Measurements from ENCODE around the gene CARS1.

The CARS1 gene

GRCh38 chr11:3087821-3088800 lies 30.9 kb upstream of the CARS1 start:
- no peak overlapping the region for H3K4me3 ChIP-seq (replicated peaks; ENCODE audit: low read depth, low read length)
- DNase-seq (ENCODE audit: low read depth), result no peak
- no peak for TF ChIP-seq CTCF (IDR thresholded peaks at IDR 0.05; ENCODE audit: low read length, missing control alignments)

GRCh38 chr11:3087373-3087772 lies 30.1 kb upstream of the CARS1 start:
- H3K4me3 ChIP-seq (replicated peaks; ENCODE audit: low read depth, low read length), result no peak overlapping the region
- DNase-seq (ENCODE audit: low read depth), result no peak
- no peak for TF ChIP-seq CTCF (IDR thresholded peaks at IDR 0.05; ENCODE audit: low read length, missing control alignments)

GRCh38 chr11:3086671-3087150 lies 29.5 kb upstream of the CARS1 start:
- TF ChIP-seq CTCF (IDR thresholded peaks at IDR 0.05; ENCODE audit: low read length, missing control alignments), result no peak
- H3K4me3 ChIP-seq (replicated peaks; ENCODE audit: low read depth, low read length), result no peak overlapping the region

GRCh38 chr11:3086114-3086513 lies 28.9 kb upstream of the CARS1 start:
- DNase-seq (ENCODE audit: low read depth), result no peak
- no peak overlapping the region for H3K4me3 ChIP-seq (replicated peaks; ENCODE audit: low read depth, low read length)
- TF ChIP-seq CTCF (IDR thresholded peaks at IDR 0.05; ENCODE audit: low read length, missing control alignments), result no peak

More at GRCh38 chr11:3086671-3087150, 29.5 kb upstream of the CARS1 start:
- no peak for DNase-seq (ENCODE audit: low read depth)

GRCh38 chr11:3085052-3085451 lies 27.8 kb upstream of the CARS1 start:
- TF ChIP-seq CTCF (IDR thresholded peaks at IDR 0.05; ENCODE audit: low read length, missing control alignments), result no peak
- DNase-seq (ENCODE audit: low read depth), result no peak
- no peak overlapping the region for H3K4me3 ChIP-seq (replicated peaks; ENCODE audit: low read depth, low read length)

- no peak for DNase-seq (ENCODE audit: low read depth)
- no peak for TF ChIP-seq CTCF (IDR thresholded peaks at IDR 0.05; ENCODE audit: low read length, missing control alignments)
- H3K4me3 ChIP-seq (replicated peaks; ENCODE audit: low read depth, low read length), result no peak overlapping the region
Observed at GRCh38 chr11:3083321-3083720, 26.1 kb upstream of the CARS1 start.
